PFSK-1 (cell line): ENCODE data around the gene RAB13.

Experiments
- FOXP2 ChIP-seq: optimal IDR thresholded peaks from 2 replicates; pipeline ENCODE3; 2011; ENCODE audit warnings: borderline replicate concordance, control low read depth, inconsistent platforms; ENCODE audit not compliant: insufficient read depth; ENCODE audit errors: extremely low read length, extremely low read depth
- POLR2AphosphoS5 ChIP-seq: IDR thresholded peaks from 2 replicates; pipeline ENCODE4 v1.6.1; 2012; ENCODE audit warnings: low read depth, mild to moderate bottlenecking, control low read depth, low read length, moderate library complexity
- SIN3A ChIP-seq: IDR thresholded peaks from 2 replicates; pipeline ENCODE4 v1.6.1; 2012; ENCODE audit warnings: mild to moderate bottlenecking, low read length, moderate library complexity, borderline replicate concordance; ENCODE audit not compliant: insufficient read depth
- TAF1 ChIP-seq: IDR thresholded peaks from 2 replicates; pipeline ENCODE4 v1.6.1; 2012; ENCODE audit warnings: low read length, control low read depth, borderline replicate concordance; ENCODE audit not compliant: insufficient read depth
- TF ChIP-seq, protein P1 (sequence below), 2 experiments: IDR thresholded peaks; 2 replicates each; pipeline versions ENCODE4 v1.6.1 to v1.8.0; 2011 to 2012; ENCODE audit warnings: low read depth in 2 of 2, low read length in 2 of 2, control low read depth in 1 of 2, inconsistent platforms in 1 of 2, mild to moderate bottlenecking in 1 of 2, moderate library complexity in 1 of 2; ENCODE audit not compliant: insufficient read depth in 1 of 2

RAB13 gene

DNA sequence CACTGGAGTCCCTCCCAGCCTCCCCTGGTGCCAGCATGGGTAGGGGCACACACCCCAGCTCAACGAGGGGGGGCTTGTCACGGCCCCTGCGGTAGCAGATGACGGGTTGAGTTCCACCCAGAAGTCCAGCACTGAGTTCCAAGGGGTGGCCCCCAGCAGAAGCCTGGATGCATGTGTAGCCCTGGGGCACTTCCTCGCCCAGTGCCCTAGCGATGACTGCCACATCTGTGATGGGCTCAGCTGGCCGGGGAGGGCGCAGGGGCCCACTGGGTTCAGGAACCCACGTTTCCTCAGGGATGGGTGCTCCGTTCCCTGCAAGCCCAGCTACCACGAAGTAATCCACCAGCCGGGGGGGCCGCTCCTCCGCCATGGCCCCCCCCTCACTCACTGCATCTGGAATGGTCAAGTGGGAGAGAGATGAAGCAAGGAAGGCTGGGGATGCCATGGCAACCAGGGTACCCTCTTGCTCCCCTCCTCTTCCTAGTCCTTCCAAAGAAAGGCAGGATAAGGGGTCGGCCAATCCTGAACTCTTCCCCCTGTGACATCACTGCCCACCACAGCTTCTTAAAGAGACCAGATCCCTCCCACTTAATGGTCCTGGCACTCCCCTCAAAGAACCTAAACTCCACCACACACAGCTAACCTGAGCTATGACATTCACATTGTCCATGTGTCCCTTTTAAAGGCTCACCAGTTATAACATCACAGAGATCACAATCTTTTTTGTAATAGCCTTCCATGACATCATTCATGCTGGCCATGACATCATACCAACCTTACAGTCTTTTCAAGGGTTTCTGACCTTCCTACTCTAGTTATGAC is 41.9 kb downstream of the RAB13 start:
- TF ChIP-seq POLR2AphosphoS5 (no peak), TAF1 (no peak), FOXP2 (no peak), SIN3A (no peak)
- TF ChIP-seq, protein P1, sequence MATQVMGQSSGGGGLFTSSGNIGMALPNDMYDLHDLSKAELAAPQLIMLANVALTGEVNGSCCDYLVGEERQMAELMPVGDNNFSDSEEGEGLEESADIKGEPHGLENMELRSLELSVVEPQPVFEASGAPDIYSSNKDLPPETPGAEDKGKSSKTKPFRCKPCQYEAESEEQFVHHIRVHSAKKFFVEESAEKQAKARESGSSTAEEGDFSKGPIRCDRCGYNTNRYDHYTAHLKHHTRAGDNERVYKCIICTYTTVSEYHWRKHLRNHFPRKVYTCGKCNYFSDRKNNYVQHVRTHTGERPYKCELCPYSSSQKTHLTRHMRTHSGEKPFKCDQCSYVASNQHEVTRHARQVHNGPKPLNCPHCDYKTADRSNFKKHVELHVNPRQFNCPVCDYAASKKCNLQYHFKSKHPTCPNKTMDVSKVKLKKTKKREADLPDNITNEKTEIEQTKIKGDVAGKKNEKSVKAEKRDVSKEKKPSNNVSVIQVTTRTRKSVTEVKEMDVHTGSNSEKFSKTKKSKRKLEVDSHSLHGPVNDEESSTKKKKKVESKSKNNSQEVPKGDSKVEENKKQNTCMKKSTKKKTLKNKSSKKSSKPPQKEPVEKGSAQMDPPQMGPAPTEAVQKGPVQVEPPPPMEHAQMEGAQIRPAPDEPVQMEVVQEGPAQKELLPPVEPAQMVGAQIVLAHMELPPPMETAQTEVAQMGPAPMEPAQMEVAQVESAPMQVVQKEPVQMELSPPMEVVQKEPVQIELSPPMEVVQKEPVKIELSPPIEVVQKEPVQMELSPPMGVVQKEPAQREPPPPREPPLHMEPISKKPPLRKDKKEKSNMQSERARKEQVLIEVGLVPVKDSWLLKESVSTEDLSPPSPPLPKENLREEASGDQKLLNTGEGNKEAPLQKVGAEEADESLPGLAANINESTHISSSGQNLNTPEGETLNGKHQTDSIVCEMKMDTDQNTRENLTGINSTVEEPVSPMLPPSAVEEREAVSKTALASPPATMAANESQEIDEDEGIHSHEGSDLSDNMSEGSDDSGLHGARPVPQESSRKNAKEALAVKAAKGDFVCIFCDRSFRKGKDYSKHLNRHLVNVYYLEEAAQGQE (IDR thresholded peaks at IDR 0.05; ENCODE audit: insufficient read depth in 1 of 2, low read depth in 2 of 2, low read length in 2 of 2) = no peak

DNA sequence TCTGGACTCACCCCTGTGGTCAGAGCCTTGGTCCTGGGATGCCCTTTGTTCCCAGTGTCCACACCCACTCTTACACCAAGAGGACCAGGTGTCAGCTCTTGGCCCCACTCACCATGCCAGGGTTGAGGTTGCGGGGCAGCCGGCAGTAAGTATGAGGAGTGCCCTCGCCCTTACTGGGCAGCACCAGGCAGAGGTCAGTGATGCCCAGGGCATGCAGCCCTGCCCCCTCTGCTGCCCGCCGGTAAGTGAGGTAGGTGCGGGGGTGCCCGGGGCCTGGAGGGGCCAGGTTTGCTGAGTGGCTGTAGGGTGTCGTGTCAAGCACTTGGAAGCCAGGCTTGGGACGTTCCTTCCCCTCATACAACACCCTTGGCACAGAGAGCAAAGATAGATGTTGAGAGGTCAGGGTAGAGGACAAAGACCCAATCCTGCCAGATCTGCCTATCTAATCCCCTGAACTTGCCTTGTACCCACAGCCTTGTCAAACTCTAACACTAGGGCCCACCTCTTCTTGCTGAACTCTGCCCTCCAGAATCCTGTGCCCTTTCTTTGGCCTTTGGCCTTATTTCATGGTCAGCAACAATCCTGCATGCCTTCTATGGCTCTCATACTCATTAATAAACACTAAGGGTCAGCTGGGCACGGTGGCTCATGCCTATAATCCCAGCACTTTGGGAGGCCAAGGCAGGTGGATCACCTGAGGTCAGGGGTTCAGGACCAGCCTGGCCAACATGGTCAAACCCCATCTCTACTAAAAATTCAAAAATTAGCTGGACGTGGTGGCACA is 43.2 kb downstream of the RAB13 start:
- TF ChIP-seq POLR2AphosphoS5 (no peak), TAF1 (no peak), FOXP2 (no peak), SIN3A (no peak)
- TF ChIP-seq, protein P1 (IDR thresholded peaks at IDR 0.05; ENCODE audit: insufficient read depth in 1 of 2, low read depth in 2 of 2, low read length in 2 of 2) = no peak

DNA sequence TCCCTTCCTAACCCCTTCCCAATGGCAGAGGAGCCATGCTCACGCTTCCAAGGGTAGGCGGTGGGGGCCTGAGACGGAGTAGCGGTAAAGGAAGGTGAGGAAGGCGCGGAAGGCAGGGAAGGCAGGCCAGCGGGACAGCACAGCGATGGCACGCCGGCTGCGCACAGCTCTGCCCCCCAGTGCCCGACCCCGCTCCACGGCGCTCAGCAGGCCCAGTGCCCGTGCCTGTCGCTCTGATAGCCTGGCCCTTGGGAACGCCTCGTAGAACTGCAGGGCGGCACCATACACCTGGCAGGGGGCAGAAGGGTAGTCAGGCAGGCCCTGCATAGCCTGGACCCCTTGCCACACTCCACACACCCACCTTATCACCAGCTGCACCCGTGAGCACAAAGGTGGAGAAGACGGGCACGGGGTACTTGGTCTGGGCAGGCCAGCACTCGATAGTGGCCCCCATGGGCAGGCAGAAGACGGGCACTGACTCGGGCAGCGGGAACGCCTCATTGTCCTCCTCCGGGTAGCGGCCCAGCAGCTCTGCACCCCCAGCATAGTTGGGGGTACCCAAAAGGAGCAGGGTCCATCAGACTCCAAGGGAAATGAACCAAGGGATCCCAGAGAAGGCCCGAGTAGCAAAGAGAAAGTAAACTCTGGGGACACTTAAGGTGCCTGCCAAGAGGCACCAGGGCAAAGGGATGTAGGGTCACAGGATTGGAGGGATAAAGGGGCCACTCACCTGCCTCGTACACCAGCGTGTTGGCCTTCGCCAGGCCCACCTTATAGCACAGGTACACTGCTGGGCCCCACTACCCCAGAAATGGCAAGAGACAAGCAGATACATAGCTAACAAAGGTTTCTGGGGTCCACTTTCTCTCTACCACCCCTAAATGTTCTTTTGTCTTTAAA is 44.1 kb downstream of the RAB13 start:
- TF ChIP-seq FOXP2 = no peak
- no peak for TF ChIP-seq SIN3A
- no peak for TF ChIP-seq TAF1
- TF ChIP-seq POLR2AphosphoS5 = no peak
- TF ChIP-seq, protein P1 (IDR thresholded peaks at IDR 0.05; ENCODE audit: insufficient read depth in 1 of 2, low read depth in 2 of 2, low read length in 2 of 2) = no peak

DNA sequence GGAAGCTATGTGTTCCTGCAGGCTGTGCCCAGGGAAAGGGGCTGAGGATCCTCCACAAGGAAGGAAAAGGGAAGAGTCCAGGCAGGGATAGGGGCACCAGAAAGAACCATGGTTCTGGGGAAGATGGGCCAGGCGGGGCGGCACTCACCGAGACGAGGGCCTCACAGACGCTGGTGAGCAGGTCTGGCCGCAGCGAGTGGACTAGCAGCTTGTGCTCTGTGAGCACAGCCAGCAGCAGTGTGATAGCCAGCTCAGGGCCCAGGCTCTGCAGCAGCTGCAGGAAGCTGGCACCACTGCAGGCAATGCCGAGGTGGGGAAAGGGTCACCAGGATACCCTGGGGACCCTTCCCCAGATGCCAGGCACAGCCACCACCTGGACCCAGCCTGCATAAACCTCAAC is 45.4 kb downstream of the RAB13 start:
- TF ChIP-seq TAF1 (no peak), FOXP2 (no peak), SIN3A (no peak), POLR2AphosphoS5 (no peak)
- TF ChIP-seq, protein P1 (IDR thresholded peaks at IDR 0.05; ENCODE audit: insufficient read depth in 1 of 2, low read depth in 2 of 2, low read length in 2 of 2) = no peak
